ENCODE results near the gene COPA.

Gene COPA

GRCh38 chr1:160282807-160283206 is 60.2 kb downstream of the COPA start:
- peak overlapping the region; percentile 86 for H3K4me2 ChIP-seq (ENCODE audit: low read depth, low read length, poor library complexity, severe bottlenecking)
- no peak for TF ChIP-seq EZH2phosphoT487 (IDR thresholded peaks at IDR 0.05; ENCODE audit: borderline replicate concordance)
- 0 out of 2 replicates have a peak, but pooled peaks have one; percentile 12 for TF ChIP-seq CTCF (conservative IDR thresholded peaks at IDR 0.05; ENCODE audit: low read length)
- no peak overlapping the region for H2AFZ ChIP-seq (ENCODE audit: low read length)
- H4K20me1 ChIP-seq (ENCODE audit: insufficient read depth, low read length, poor library complexity, severe bottlenecking) = no peaks in the 10 kb centered on the region
- no peaks in the 10 kb centered on the region for H3F3A ChIP-seq (ENCODE audit: low read depth)
- no peaks in the 10 kb centered on the region for H3K27me3 ChIP-seq (ENCODE audit: insufficient read depth, low read length, poor library complexity, severe bottlenecking)
- peaks cover 28% of the 10 kb centered on the region; the same call in 1 of the 2 replicates for H3K36me3 ChIP-seq (ENCODE audit: insufficient read depth, low read length)
- no peaks in the 10 kb centered on the region for H3K9me2 ChIP-seq (replicated peaks; ENCODE audit: low read depth, low read length)
- peak overlapping the region; percentile 86 for H3K9ac ChIP-seq (ENCODE audit: low read depth, low read length, poor library complexity, severe bottlenecking)
- no peak overlapping the region for H3K4me3 ChIP-seq (ENCODE audit: low read length, poor library complexity, severe bottlenecking)
- H3K79me2 ChIP-seq (ENCODE audit: insufficient read depth, low read length) = peaks cover 17% of the 10 kb centered on the region; the same call in 1 of the 2 replicates
- H3K4me1 ChIP-seq (ENCODE audit: insufficient read depth, low read length, poor library complexity, severe bottlenecking) = no peaks in the 10 kb centered on the region
- H3K9me3 ChIP-seq (ENCODE audit: insufficient read depth, low read depth, low read length) = no peaks in the 10 kb centered on the region

GRCh38 chr1:160277987-160278386 is 65.1 kb downstream of the COPA start:
- Histone ChIP-seq H4K20me1 (ENCODE audit: insufficient read depth, low read length, poor library complexity, severe bottlenecking) (no peaks in the 10 kb centered on the region), H3K9me3 (ENCODE audit: insufficient read depth, low read depth, low read length) (no peaks in the 10 kb centered on the region), H3K4me3 (ENCODE audit: low read length, poor library complexity, severe bottlenecking) (no peak overlapping the region), H3F3A (ENCODE audit: low read depth) (no peaks in the 10 kb centered on the region), H3K4me2 (ENCODE audit: low read depth, low read length, poor library complexity, severe bottlenecking) (no peak overlapping the region), H3K79me2 (ENCODE audit: insufficient read depth, low read length) (no peaks in the 10 kb centered on the region; the same call in 1 of the 2 replicates), H3K36me3 (ENCODE audit: insufficient read depth, low read length) (peaks cover 31% of the 10 kb centered on the region; the same call in 1 of the 2 replicates), H3K9ac (ENCODE audit: low read depth, low read length, poor library complexity, severe bottlenecking) (no peak overlapping the region), H3K9me2 (replicated peaks; ENCODE audit: low read depth, low read length) (no peaks in the 10 kb centered on the region), H3K27me3 (ENCODE audit: insufficient read depth, low read length, poor library complexity, severe bottlenecking) (no peaks in the 10 kb centered on the region), H3K4me1 (ENCODE audit: insufficient read depth, low read length, poor library complexity, severe bottlenecking) (no peaks in the 10 kb centered on the region), H2AFZ (ENCODE audit: low read length) (no peak overlapping the region)
- TF ChIP-seq CTCF (conservative IDR thresholded peaks at IDR 0.05; ENCODE audit: low read length) (no peak), EZH2phosphoT487 (IDR thresholded peaks at IDR 0.05; ENCODE audit: borderline replicate concordance) (no peak)

- Histone ChIP-seq H3K36me3 (ENCODE audit: insufficient read depth, low read length) (peaks cover 31% of the 10 kb centered on the region; the same call in 1 of the 2 replicates), H3K9ac (ENCODE audit: low read depth, low read length, poor library complexity, severe bottlenecking) (no peak overlapping the region), H3K4me2 (ENCODE audit: low read depth, low read length, poor library complexity, severe bottlenecking) (no peak overlapping the region), H4K20me1 (ENCODE audit: insufficient read depth, low read length, poor library complexity, severe bottlenecking) (no peaks in the 10 kb centered on the region), H3K9me2 (replicated peaks; ENCODE audit: low read depth, low read length) (no peaks in the 10 kb centered on the region), H3K27me3 (ENCODE audit: insufficient read depth, low read length, poor library complexity, severe bottlenecking) (no peaks in the 10 kb centered on the region), H3K9me3 (ENCODE audit: insufficient read depth, low read depth, low read length) (no peaks in the 10 kb centered on the region), H3K79me2 (ENCODE audit: insufficient read depth, low read length) (no peaks in the 10 kb centered on the region), H2AFZ (ENCODE audit: low read length) (no peak overlapping the region), H3K4me1 (ENCODE audit: insufficient read depth, low read length, poor library complexity, severe bottlenecking) (no peaks in the 10 kb centered on the region), H3K4me3 (ENCODE audit: low read length, poor library complexity, severe bottlenecking) (no peak overlapping the region), H3F3A (ENCODE audit: low read depth) (no peaks in the 10 kb centered on the region)
- no peak for TF ChIP-seq CTCF (conservative IDR thresholded peaks at IDR 0.05; ENCODE audit: low read length)
- TF ChIP-seq EZH2phosphoT487 (IDR thresholded peaks at IDR 0.05; ENCODE audit: borderline replicate concordance) = no peak
Measured at GRCh38 chr1:160277330-160277729, 65.7 kb downstream of the COPA start.
